HT1080 (cell line): Measurements from ENCODE around the gene LCN6. TPM values are rescaled to one million over a fixed set of nuclear protein-coding genes. Genes with fewer than 3 reads are reported as not detected.
"Not testable (repeated sequence)": the region's sequence is repeated elsewhere in the genome, so short reads cannot be mapped to it uniquely, and the experiment has no call there.

Experiments used
- DNase-seq: peaks from one replicate; pipeline ENCODE4 v3.0.0-alpha.2; 2015; ENCODE audit warnings: low read depth
- total RNA-seq: library from RNA; depleted of rRNA; stranded (reverse); fragments of >200 nt; shearing (Covaris generic); gene quantifications from 2 replicates; pipeline ENCODE4 v1.2.3, GENCODE V29; 2014

The LCN6 gene
- total RNA-seq, 1 experiment from 2014 or later: not detected

DNA sequence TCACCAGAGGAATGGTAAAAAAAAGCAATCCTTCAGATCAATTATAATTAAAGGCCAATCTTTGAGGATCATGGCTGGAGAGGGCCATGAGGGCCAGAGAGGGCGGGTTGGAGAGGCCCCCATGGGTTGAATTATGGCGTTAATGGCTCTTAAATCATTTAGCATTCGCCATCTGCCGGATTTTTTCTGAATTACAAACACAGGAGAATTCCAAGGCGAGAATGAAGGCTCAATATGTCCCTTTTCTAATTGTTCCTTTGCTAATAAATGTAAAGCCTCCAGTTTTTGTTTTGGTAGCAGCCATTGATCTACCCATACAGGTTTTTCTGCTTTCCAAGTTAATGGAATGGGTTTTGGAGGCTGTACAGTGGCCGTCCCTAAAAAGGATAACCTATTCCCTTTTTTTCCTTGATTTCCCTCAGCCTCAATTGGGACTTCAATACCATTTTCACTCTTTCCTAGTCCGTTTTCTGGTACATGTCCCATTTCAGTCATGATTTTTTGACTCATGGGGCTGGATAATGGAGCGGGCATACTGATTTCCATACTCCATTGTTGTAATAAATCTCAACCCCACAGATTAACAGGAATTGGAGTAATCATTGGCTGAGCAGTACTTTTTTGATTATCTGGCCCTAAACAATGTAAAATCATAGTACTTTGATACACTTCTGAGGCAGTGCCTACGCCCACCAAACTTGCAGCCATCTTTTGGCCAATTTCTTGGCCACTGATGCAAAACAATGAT lies 36.1 kb upstream of the LCN6 start:
- DNase-seq: no peak

DNA sequence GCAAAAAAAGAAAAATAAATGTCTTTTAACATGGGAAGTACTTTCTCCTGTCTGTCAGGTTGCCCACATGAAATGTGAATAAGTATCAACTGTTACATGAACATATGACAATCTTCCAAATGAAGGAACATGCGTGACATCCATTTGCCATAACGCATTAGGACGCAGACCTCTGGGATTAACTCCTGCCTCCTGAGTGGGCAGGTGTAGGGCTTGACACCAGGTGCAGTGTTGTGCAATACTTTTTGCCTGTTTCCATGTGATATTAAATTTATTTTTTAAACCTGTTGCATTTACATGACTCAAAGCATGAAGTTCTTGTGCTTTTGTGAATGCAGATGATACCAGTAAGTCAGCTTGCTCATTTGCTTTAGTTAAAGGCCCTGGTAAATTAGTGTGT lies 34.1 kb upstream of the LCN6 start:
- no peak for DNase-seq

DNA sequence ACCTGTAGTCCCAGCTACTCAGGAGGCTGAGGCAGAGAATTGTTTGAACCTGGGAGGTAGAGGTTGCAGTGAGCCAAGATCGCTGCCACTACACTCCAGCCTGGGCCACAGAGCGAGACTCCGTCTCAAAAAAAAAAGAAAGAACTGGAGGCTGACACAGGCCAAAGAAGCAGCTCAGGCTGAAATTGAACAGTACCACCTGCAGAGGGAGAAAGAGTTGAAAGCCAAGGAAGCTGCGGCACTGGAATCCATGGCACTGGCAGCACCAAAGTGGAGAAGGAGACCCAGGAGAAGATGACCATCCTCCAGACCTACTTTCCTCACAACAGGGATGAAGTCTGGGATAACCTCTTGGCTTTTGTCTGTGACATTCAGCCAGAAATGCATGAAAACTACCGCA lies 31.5 kb upstream of the LCN6 start:
- DNase-seq: no peak

DNA sequence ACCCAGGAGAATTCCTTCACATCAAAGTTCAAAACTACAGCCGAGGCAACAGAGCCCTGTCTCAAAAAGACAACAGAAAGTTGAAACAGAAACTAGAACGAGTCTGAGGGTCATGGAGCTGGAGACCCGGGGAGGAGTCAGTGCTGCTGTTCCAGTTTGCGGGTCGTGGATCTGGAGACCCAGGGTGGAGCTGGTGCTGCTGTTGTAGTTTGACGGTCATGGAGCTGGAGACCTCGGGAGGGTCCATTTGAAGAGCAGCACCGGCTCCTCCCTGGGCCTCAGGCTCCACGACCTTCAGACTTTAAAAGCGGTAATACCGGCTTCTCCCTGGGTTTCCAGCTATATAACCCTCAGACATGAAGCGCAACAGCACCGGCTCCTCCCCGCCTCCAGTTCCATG lies 29.0 kb upstream of the LCN6 start:
- no peak for DNase-seq

DNA sequence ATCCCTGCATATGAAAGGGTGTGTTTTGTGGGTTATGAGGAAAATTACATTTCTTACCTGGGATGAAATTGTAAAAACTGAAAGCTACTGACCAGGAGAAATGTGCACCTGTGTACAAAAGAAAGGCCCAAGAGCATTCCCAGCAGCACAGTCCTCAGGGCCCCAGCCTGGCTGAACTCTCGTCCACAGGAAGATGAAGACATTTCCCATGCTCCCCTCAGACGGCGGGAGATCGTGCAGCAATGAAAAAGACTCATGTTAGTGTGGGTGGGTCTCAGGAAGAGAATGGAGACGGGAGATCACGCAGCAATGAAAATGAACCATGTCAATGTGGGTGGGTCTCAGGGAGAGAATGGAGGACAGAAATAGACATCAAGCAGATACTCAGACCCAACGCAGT lies 28.6 kb upstream of the LCN6 start:
- DNase-seq: no peak

DNA sequence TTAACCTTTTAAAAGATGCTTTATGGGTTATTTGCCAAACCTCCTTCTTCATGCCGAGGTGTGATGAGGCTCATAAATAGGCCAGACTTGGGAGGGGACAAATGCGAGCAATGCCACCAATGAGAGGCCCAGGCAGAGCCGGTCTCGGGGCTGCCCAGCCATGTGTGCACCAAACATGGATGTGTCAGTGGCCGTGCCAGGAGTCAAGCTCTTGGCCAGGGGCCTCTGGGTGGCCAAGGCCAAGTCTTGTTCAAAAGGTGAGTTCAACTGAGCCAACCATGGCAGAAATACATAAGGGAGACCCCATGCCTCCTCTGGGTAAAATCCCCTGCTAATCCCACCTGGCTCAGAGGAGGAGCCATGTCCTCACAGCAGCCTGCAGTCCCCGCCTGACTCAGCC lies 26.9 kb upstream of the LCN6 start:
- DNase-seq: no peak

DNA sequence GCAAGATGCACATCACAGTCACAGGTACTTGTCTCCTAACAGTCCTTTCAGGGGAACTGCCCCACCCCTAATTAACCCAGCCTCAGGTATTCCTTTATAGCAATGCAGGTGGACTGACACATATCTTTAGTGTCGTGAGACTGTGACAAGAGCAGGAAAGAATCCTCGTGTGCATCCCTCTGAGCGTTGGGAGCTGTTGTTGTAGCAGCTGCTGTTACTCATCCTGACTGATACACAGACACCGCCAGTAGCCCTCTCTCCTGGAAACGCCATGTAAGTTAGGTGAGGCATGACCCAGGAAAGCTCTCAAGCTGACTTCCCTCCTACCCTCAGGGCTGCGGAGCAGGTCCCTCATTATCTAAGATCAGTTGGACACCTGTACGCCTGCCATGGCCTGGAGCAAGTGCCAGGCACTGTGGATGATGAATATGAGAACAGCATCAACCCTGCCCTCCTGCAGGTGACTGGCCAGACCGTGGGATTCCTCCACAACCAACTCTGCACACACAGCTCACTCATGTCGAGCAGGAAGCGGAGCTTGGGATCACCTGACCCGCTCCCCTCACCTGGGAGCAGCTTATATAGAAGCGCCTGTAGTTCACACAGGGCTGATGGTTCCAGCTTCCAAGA lies 26.2 kb upstream of the LCN6 start:
- DNase-seq: no peak

DNA sequence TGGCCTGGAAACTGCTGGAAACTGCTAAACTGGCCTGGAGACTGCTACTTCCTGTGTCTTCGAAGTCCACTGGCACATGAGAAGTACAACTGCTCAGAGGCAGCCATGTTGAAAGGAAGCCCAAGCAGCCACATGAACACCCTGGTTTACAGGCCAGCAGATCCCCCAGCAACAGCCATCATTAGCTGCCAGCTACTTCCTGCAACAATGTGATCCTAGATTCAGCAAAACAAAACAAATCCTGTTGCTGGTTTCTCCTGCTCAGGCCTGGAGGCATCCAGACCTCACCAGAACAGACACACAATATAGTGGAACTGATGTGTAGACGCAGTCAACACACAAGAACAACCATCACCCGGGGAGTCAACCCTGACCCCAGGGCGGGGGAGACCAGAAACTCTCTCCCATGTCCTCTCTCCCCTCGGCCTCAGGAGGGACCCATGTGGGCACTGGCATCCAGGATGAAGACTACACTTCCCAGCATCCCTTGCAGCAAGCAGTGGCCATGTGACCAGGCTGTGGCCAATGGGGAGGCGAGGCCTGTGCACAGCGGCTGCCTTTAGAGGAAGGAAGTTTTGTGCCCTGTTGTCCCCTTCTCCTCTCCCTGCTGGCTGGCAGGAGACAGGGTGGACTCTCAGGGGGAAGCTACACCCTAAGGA lies 25.2 kb upstream of the LCN6 start:
- DNase-seq: peak; percentile 45

DNA sequence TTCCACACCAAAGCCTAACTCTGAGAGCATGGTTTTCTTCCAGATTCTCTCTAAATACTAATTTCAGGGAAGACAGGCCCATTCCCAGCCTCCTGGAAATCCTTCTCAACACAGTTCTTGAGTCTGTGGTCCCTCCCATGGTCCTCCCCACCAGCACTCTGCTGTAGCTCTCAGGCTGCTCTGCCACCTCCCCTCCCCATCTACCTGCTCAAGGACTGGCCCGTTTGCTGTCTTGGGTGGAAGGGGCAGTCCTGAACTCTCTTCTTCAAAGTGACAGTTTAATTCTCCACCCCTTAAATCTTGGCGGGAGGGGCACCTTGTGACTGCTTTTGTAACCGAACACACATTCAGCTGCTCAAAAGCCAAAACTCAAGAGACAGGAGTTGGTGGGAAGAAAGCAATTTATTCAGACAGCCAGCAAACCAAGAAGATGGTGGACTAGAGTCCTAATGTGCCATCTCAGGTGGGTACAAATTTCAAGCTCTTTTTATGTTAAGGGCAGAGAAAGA lies 23.6 kb upstream of the LCN6 start:
- DNase-seq: no peak

DNA sequence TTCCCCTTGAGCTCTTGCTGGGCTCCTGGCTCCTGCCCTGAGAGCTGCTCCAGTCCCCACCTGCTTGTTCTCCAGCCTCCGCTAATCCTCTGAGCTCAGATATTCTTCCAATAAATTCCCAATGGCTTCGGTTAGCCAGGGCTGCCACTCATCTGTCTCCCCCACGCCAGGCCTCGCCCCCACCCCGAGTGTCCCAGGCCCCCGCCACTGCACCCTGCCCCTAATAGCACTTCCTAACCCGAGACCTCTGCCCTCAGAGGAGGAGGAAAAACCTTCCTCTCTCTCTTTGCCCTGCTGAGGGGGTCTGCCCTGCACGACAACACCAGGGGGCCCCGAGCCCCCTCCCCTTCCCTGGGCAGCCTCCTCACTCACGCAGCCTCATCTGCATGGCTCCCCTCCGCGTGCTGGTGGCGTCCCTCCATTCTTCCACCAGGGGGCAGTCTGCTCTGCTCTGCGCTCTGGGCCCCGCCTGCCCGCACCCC lies 21.4 kb upstream of the LCN6 start:
- DNase-seq: no peak

DNA sequence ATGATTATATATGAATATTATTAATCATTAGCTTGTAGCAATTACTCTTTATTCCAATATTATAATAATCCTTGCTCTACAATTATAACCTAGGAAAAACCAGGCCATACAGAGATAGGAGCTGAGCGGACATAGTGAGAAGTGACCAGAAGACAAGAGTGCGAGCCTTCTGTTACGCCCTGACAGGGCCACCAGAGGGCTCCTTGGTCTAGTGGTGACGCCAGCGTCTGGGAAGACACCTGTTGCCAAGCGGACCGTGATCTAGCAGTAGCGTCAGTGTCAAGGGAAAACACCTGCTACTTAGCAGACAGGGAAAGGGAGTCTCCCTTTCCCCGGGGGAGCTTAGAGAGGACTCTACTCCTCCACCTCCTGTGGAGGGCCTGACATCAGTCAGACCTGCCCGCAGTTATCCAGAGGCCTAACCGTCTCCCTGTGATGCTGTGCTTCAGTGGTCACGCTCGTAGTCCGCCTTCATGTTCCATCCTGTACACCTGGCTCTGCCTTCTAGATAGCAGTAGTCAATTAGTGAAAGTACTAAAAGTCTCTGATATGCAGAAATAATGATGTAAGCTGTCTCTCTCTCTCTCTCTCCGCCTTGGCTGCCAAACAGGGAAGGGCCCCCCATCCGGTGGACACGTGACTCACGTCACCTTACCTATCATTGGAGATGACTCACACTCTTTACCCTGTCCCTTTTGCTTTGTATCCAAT lies 18.2 kb upstream of the LCN6 start:
- DNase-seq: peak; percentile 46

DNA sequence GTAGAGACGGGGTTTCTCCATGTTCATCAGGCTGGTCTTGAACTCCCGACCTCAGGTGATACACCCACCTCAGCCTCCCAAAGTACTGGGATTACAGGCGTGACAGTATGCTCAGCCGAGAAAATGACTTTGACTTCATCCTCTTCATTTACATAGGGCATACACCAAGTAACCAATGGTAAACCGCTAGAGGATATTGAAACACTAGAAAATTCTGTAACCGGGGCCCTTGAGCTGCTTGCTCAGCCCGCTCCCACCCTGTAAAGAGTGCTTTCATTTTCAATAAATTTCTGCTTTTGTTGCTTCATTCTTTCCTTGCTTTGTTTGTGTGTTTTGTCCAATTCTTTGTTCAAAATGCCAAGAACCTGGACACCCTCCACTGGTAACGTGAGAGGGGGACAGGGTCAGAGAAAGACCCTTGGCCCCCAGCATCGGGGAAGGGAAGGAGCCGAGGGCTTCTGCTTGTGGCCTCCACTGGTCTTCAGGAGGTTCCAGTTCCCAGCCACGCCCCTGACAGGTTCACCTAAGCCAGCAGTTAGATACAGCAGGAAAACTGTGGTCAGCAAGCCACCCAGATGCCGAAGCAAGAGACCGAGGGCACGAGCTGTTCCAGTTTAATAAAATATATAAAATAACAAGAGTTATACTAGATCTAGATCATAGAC lies 17.6 kb upstream of the LCN6 start:
- DNase-seq: not testable (repeated sequence)

DNA sequence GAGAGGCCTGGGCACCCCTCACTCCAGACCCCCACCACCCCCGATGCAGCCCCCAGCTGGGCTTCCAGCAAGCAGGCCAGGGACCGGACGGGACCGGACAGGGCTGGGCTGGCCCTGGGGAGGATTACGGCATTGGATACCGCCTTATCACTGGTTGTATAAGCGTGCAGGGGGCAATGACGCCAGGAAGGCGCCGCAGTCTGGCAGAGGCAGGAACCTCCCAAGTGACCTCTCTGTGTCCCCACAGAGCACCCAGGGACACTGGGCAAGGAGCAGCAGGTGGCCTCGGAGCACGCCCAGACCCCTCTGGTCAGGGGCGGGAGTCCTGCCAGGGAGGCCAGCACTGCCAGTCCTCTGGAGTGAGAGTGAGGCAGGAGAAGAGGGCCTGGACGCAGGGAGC lies 16.7 kb upstream of the LCN6 start:
- DNase-seq: no peak

DNA sequence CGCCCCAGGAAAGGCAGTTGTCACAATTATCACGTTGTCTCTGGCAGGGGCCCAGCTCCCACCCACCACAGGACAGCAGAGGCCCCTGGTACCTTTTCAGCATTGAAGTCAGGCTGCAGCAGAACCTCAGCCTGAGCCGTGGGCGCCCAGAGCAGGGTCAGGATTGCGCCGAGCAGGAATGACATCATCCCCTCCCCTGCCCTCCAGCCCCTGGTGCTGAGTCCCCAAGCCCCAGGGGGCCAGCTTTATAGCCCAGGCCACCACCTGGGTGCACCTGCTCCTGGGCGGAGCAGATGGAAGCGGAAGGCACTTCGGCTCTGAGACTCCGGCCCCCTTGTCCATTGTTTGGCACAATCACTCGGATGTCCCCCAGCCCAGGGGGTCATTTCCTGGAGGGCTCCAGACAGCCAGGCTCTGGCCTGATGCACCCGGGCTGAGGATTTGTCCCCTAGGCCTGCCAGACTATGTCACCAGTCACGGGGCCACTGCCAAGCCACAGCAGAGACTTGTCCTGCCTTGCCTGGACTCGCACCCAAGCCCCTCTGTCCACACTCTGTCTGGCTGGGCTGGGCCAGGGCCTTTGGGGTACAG lies 16.1 kb upstream of the LCN6 start, which contains the start of gene LCN15:
TSS of gene LCN15 (minus strand) at position 218 of the 591 bp plus-strand sequence. CDS start at position 188, 30 bp downstream.
- no peak for DNase-seq

DNA sequence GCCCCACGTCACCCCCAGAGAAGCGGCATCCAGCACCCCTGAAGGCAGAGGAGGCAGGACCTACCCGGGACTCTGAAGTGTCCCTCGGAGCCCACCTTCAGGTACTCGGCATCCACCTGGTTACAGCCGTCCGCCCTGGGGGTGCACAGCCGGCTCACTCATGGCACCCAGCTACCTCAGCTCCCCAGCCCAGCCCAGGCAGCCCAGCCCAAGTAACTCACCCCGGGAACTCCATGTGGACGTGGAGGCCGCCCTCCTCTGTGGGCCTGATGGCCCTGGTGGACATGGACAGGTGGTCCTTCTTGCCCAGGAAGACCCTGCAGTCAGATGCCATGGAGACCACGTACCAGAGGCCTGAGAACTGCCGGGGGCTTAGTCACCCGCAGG lies 15.3 kb upstream of the LCN6 start:
- no peak for DNase-seq

DNA sequence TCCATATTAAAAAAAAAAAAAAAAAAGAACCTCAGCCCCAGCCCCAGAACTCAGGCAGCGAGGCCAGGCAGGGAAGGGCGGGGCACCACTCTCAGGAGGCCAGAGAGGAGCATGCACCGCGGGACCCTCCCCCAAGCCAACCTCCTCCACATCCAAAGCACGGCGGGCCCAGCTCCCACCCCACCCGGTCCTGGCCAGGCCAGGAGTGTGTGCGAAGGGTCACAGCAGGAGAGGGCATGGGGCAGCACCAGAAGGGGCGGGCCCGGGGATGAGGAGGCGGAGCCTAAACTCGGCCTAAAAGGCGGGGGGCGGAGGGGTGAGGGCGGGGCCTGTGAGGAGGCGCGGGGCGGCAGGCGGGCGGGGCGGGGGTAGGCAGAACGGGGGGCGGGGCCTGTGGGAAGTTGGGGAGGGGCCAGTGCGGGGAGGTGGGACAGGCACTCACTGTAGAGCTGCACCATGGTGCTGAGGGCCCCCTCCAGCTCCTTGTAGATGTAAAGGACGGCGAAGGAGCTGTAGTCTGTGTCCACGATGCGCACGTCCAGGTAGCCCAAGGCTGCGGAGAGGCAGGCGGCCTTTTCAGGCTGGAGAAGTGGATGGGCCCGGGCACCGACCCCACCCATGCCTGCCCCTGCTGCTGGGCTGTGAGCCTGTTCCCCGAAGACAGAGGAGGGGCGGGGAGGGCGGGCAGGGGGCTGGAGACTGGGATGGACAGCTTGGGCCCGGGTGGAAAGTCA lies 14.8 kb upstream of the LCN6 start:
- no peak for DNase-seq

DNA sequence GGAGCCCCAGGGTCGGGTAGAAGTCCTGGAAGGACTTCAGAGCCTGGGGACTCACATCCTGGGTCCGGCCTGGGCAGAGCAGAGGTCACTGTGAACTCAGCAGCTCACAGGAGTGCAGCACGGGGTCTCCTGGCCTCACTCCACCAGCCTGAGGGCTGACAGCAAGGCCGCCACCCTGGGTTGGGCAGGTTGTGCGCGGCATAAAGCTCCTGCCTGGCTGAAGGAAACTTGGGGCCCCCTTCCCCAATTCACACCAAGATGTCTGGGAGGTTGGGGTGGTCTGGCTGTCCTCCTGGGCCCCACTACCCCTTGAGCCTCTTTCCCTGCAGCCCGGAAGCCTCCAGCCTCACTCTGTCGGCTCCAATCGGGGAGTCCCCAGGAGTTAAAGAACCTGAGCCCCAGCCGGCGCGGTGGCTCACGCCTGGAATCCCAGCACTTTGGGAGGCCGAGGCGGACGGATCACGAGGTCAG lies 13.9 kb upstream of the LCN6 start:
- DNase-seq: no peak

DNA sequence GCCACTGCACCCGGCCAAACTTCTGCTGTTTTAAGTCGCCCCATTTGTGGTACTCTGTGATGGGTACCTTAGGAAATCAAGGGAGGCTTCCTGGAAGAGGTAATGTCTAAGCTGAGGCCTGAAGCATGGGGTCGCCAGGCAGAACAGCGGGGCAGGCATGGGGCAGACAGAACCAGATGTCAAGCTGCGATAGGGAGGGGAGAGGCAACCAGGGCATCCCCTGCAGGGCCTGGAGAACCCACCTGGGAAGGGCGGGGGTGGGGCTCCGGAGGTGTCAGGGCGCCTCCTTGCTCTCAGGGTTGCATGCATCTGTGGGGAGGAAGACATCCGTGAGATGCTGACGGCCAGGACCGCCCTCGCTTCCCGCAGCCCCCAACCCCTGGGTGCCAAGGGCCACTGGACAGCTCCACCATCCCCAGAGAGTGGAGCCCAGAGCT lies 13.2 kb upstream of the LCN6 start:
- DNase-seq: no peak

DNA sequence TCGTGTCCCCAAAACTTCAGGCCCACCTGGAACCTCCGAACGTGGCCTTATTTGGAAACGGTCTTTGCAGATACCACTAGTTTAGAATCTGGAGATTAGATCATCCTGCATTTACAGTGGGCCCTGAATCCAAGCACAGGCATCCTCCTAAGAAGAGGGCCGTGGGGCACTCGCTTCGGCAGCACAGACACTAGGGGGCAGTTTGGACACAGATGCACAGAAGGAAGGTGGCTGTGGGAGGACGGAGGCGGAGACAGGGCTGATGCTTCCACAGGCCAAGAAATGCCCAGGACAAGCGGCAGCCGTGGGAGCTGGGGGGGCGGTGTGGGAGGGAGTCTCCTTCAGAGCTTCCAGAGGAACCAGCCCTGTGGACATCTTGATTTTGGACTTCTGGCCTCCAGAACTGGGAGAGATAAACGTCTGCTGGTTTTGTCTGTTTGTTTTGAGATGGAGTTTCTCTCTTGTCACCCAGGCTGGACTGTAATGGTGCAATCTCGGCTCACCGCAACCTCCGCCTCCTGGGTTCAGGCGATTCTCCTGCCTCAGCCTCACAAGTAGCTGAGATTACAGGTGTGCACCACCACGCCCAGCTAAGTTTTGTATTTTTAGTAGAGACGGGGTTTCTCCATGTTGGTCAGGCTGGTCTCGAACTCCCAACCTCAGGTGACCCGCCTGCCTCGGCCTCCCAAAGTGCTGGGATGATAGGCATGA lies 12.7 kb upstream of the LCN6 start:
- peak; percentile 61 for DNase-seq
